RWPE1 (cell line): Measurements from ENCODE around the gene MUC4.

Experiments
- CTCF ChIA-PET: fragments of 350-600 bp; sonication (Branson Sonifier 250); formaldehyde crosslinking; extraction: SDS; loops from one replicate; lab custom pipeline; 2021; lab: Yijun Ruan, JAX
- POLR2A ChIA-PET: fragments of 400-600 bp; formaldehyde crosslinking; extraction: SDS; loops from one replicate; lab custom pipeline; 2020; ENCODE audit warnings: antibody characterized with exemption; ENCODE audit not compliant: low non-redundant PET; lab: Yijun Ruan, JAX
- DNase-seq: peaks from one replicate; pipeline ENCODE4 v3.0.0; 2012; ENCODE audit warnings: low spot score
- H3K27ac ChIP-seq: fragments of 450-650 bp; 2 replicates; pipeline ENCODE4 v1.5.1; 2017
- CTCF ChIP-seq: fragments of 450-650 bp; conservative IDR thresholded peaks from 2 replicates; pipeline ENCODE4 v1.5.1; 2017; ENCODE audit warnings: low read depth, mild to moderate bottlenecking

MUC4 gene

DNA sequence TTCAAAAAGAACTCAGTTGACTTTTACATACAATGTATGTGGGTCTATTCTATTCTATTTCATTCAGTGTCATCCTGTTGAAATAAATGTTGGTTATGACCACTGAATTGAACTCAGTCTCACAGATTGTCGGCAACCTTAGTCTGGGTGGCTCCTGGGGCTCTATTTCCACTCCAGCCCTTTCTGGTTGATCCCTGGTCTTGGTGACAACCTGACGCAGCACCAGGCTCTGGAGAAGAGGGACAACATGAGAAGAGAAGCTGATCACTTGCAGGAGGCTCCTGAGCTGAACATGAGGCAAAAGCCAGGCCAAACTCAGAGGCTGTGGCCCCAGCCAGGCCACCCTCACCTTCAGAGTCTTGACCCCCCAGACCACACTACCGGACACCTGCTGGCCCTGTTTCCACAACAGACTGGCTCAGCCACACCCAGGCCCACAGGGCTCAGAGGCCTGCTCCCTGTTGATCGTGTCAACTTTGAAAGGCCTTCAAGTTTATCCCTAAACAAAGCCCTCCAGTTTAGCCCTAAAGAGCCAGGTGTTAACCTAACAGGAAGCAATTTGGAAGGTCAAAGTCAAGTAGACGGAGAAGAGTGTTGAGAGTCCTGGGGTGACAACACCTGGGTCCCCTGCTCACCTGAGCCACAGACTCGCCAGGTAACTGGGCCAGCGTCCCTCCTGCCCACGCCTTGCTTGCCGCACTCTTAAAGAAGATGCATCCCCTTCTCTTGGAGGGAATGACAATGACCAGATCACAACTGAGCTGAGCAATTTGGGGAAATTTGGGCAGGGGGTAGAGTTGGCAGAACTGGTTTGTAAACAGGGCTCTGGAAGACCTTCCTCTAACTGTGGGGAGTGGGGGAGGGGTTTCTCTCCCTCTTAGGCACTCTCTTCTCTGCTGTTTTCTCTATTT is 106.4 kb downstream of the MUC4 start:
- TF ChIP-seq CTCF = no peak
- no peak overlapping the region for H3K27ac ChIP-seq
- CTCF ChIA-PET = interaction anchor here (0.6 to 0.9 kb wide), 2 partner anchors 9 to 27 kb away, joined by 3 to 6 read pairs; no protein-coding TSS in a partner anchor
- POLR2A ChIA-PET = no interaction called here
- DNase-seq = no peak

GRCh38 chr3:195704433-195704999 is 107.2 kb downstream of the MUC4 start:
- ChIA-PET CTCF (interaction anchor here (0.9 kb wide), 1 partner anchor 10 kb away, joined by 6 read pairs; no protein-coding TSS in a partner anchor), POLR2A (no interaction called here)
- no peak for DNase-seq
- no peak overlapping the region for H3K27ac ChIP-seq
- TF ChIP-seq CTCF = no peak

DNA sequence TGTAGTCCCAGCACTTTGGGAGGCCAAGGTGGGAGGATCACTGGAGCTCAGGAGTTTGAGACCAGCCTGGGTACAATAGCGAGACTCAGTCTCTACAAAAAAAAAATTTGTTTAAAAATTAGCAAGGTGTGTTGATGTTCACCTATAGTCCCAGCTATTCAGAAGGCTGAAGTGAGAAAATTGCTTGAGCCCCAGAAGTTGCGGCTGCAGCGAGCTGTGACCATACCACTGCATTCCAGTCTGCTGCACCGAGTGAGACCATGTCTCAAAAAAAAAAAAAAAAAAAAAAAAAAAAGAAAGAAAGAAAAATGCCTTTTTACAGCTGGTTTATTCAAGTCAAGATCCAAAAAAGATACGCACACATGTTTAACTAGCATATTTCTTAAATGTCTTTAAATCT is 108.0 kb downstream of the MUC4 start:
- H3K27ac ChIP-seq = no peak overlapping the region
- ChIA-PET CTCF (no interaction called here), POLR2A (interaction anchor here (0.6 kb wide), 1 partner anchor 98 kb away, joined by 5 read pairs; no protein-coding TSS in a partner anchor)
- TF ChIP-seq CTCF = no peak
- no peak for DNase-seq

GRCh38 chr3:195701042-195701915 is 110.5 kb downstream of the MUC4 start:
- CTCF ChIA-PET = no interaction called here
- POLR2A ChIA-PET = no interaction called here
- DNase-seq = no peak
- no peak for TF ChIP-seq CTCF
- no peak overlapping the region for H3K27ac ChIP-seq

DNA sequence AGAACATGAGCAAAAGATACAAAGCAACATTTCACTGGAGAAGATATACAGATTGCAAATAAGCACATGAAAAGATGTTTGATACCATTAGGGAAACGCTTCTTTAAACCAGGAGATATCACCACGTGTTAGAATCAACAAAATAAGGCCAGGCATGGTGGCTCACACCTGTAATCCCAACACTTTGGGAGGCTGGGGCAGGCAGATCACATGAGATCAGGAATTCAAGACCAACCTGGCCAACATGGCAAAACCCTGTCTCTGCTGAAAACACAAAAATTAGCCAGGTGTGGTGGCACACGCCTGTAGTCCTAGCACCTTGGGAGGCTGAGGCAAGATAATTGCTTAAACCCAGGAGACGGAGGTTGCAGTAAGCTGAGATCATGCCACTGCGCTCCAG is 111.4 kb downstream of the MUC4 start:
- TF ChIP-seq CTCF = no peak
- DNase-seq = no peak
- ChIA-PET CTCF (no interaction called here), POLR2A (no interaction called here)
- H3K27ac ChIP-seq = no peak overlapping the region

- CTCF ChIA-PET = no interaction called here
- no peak overlapping the region for H3K27ac ChIP-seq
- POLR2A ChIA-PET = no interaction called here
- no peak for DNase-seq
- TF ChIP-seq CTCF = no peak
Observed at GRCh38 chr3:195699860-195700259, 111.9 kb downstream of the MUC4 start.
